Peyer's patch (tissue), 4 donors: ENCODE measurements around the gene PCNX1. TPM values are rescaled to one million over a fixed set of nuclear protein-coding genes. Genes with fewer than 3 reads are reported as not detected.

Source experiments
- DNase-seq, 3 donors: peaks; one replicate each; pipeline ENCODE4 v3.0.0-alpha.2; 2017 to 2019
- H3K27ac ChIP-seq, 4 donors: fragments of 200-600 bp; sonication (generic); one replicate each; pipeline ENCODE4 v1.5.1; 2016 to 2019
- H3K27me3 ChIP-seq, 2 donors: fragments of 200-600 bp; sonication (generic); one replicate each; pipeline ENCODE4 v1.5.1; 2019
- H3K36me3 ChIP-seq, 3 donors: fragments of 200-600 bp; sonication (generic); one replicate each; pipeline ENCODE4 v1.5.1; 2016 to 2019
- H3K4me1 ChIP-seq, 4 donors: fragments of 200-600 bp; sonication (generic); one replicate each; pipeline ENCODE4 v1.5.1; 2016 to 2019
- H3K4me3 ChIP-seq, 4 donors: fragments of 200-600 bp; sonication (generic); 1 replicate in 3 of 4; 2 replicates in 1 of 4; pipeline ENCODE4 v1.5.1; 2016 to 2019; ENCODE audit warnings: mild to moderate bottlenecking in 1 of 4
- H3K9me3 ChIP-seq, 4 donors: fragments of 200-600 bp; sonication (generic); one replicate each; pipeline ENCODE4 v1.5.1; 2016 to 2019; ENCODE audit warnings: mild to moderate bottlenecking in 1 of 4
- CTCF ChIP-seq, 6 experiments: fragments of 450-650 bp in 4 of 6; fragments of 200-600 bp in 2 of 6; sonication (generic) in 1 of 6; IDR thresholded peaks; one replicate each; pipeline ENCODE4 v1.5.1; 2017 to 2019; ENCODE audit warnings: antibody characterized with exemption in 6 of 6, mild to moderate bottlenecking in 3 of 6, moderate library complexity in 1 of 6
- POLR2A ChIP-seq, 2 donors: fragments of 450-650 bp; IDR thresholded peaks; one replicate each; pipeline ENCODE4 v1.5.1; 2017; ENCODE audit warnings: antibody characterized with exemption in 2 of 2, mild to moderate bottlenecking in 2 of 2, moderate library complexity in 2 of 2
- total RNA-seq, 4 donors: library from RNA; depleted of rRNA; stranded (reverse); fragments of >200 nt; gene quantifications; one replicate each; pipeline ENCODE4 v1.1.0, GENCODE V29; 2016

PCNX1 gene
- total RNA-seq, 4 donors from 2014 or later, result 62.7 to 136 (median 90.5) TPM

DNA sequence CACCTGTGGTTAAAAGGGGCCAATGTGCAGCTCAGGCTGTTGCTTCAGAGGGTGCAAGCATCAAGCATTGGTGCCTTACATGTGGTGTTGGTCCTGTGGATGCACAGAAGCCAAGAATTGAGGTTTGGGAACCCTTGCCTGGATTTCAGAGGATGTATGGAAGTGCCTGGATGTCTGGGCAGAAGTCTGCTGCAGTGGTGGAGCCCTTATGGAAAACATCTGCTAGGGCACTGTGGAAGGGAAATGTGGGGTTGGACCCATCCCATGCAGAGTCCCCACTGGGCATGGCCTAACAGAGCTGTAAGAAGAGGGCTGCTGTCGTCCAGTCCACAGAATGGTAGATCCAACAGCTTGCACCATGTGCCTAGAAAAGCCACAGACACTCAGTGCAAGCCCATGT is 36.6 kb downstream of the PCNX1 start:
- no peak for DNase-seq
- no peak overlapping the region for H3K4me3 ChIP-seq
- H3K4me1 ChIP-seq, result no peaks in the 10 kb centered on the region
- peaks cover 0 to 26% (median 0%) of the 10 kb centered on the region in 3 donors for H3K36me3 ChIP-seq
- peaks cover 0 to 16% (median 6%) of the 10 kb centered on the region in 4 donors for H3K9me3 ChIP-seq
- no peaks in the 10 kb centered on the region for H3K27me3 ChIP-seq
- no peak overlapping the region for H3K27ac ChIP-seq
- TF ChIP-seq POLR2A (IDR thresholded peaks at IDR 0.05) (no peak), CTCF (IDR thresholded peaks at IDR 0.05) (no peak)

DNA sequence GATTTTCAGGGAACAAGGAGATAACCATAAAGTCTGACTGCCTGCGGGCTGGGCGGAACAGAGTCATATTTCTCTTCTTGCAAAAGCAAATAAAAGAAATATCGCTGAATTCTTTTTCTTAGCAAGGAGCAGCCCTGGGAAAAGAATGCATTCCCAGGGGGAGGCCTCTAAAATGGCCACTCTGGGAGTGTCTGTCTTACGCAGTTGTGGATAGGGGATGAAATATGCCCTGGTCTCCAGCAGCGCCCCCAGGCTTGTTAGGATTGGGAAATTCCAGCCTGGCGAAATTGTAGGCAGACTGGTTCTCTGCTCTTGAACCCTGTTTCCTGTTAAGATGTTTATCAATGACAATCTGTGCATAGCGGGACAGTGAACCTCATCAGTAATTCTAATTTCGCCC is 40.5 kb downstream of the PCNX1 start:
- Histone ChIP-seq H3K4me1 (no peaks in the 10 kb centered on the region), H3K9me3 (peaks cover 0 to 16% (median 6%) of the 10 kb centered on the region in 4 donors), H3K36me3 (peaks cover 0 to 39% (median 0%) of the 10 kb centered on the region in 3 donors), H3K27ac (no peak overlapping the region), H3K4me3 (no peak overlapping the region), H3K27me3 (no peaks in the 10 kb centered on the region)
- TF ChIP-seq POLR2A (IDR thresholded peaks at IDR 0.05) (no peak), CTCF (IDR thresholded peaks at IDR 0.05) (no peak)
- DNase-seq, result no peak

DNA sequence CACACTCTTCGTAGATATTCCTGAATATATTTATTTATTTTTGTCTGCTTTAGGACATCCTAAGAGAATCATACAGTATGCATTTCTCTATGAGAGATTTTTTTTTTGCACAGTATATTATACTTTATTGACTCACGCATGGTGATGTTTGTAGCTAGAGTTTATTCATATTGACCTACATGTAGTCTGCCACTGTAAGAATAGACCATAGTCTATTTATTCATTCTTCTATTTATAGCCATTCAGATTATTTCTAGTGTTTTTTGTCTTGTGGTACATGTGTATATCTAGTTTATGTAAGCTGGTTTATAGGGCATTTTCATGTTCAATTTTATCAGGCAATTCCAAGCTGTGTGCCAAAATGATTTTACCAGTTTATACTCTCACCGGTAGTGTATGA is 45.2 kb downstream of the PCNX1 start:
- no peak for DNase-seq

DNA sequence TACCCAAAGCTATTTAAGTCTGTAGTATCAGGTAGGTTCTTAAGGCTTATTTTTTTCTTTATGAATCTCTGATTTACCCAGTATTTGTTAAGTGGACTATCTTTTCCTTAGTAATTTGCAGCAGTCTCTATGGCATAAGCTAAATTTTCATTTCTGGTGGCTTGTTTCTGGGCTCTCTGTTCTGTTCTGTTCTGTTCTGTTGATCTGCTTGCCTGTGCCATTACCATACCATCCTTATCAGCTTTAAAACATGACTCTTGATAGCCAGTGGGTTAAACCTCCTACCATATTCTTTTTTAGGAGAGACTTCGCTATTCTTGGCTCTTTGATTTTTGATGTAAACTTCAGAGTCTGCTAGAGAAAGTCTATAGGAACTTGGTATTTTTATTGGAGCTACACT is 46.8 kb downstream of the PCNX1 start:
- peaks cover 0 to 12% (median 0%) of the 10 kb centered on the region in 3 donors for H3K36me3 ChIP-seq
- no peak for TF ChIP-seq CTCF (IDR thresholded peaks at IDR 0.05)
- no peak for TF ChIP-seq POLR2A (IDR thresholded peaks at IDR 0.05)
- no peak overlapping the region for H3K4me3 ChIP-seq
- no peaks in the 10 kb centered on the region for H3K27me3 ChIP-seq
- H3K4me1 ChIP-seq, result peaks cover 0 to 7% (median 0%) of the 10 kb centered on the region in 4 donors
- no peaks in the 10 kb centered on the region for H3K9me3 ChIP-seq
- H3K27ac ChIP-seq, result no peak overlapping the region
- DNase-seq, result no peak

More for the DNA sequence above, 45.2 kb downstream of the PCNX1 start:
- TF ChIP-seq POLR2A (IDR thresholded peaks at IDR 0.05), result no peak
- no peak for TF ChIP-seq CTCF (IDR thresholded peaks at IDR 0.05)
- no peak overlapping the region for H3K4me3 ChIP-seq
- H3K4me1 ChIP-seq, result peaks cover 0 to 7% (median 0%) of the 10 kb centered on the region in 4 donors
- H3K27ac ChIP-seq, result no peak overlapping the region
- H3K9me3 ChIP-seq, result peaks cover 0 to 5% (median 2%) of the 10 kb centered on the region in 4 donors
- no peaks in the 10 kb centered on the region for H3K27me3 ChIP-seq
- peaks cover 0 to 23% (median 0%) of the 10 kb centered on the region in 3 donors for H3K36me3 ChIP-seq

- Histone ChIP-seq H3K27ac (no peak overlapping the region), H3K36me3 (peaks cover 0 to 2% (median 0%) of the 10 kb centered on the region in 3 donors), H3K27me3 (no peaks in the 10 kb centered on the region), H3K4me1 (peaks cover 0 to 7% (median 0%) of the 10 kb centered on the region in 4 donors), H3K9me3 (no peaks in the 10 kb centered on the region), H3K4me3 (no peak overlapping the region)
- peak in 1 of 3 donors; percentile 27 for DNase-seq
- TF ChIP-seq POLR2A (IDR thresholded peaks at IDR 0.05) (no peak), CTCF (IDR thresholded peaks at IDR 0.05) (peak in 5 of 6 experiments; percentile 11 to 58 (median 40))
Observed at GRCh38 chr14:70955543-70956480, 48.6 kb downstream of the PCNX1 start.
